IMR-90 (cell line): ENCODE measurements around the gene ARID3C. TPM values are rescaled to one million over a fixed set of nuclear protein-coding genes. Genes with fewer than 3 reads are reported as not detected.

Experiments used
- ATAC-seq: fragments of 200-7000 bp; cut with Tn5 transposase; 2 replicates; pipeline ENCODE4 v1.9.1; 2020; ENCODE audit warnings: low read depth, mild to moderate bottlenecking, moderate library complexity
- BruUV-seq: library from RNA; stranded (reverse); fragments of 400-500 nt; replicated peaks from 2 replicates; lab custom pipeline; 2021; lab: Mats Ljungman, UMichigan
- CTCF ChIA-PET: fragments of 300-600 bp; formaldehyde crosslinking; extraction: SDS; loops from one replicate; lab custom pipeline; 2021; ENCODE audit warnings: antibody characterized with exemption; lab: Yijun Ruan, JAX
- POLR2A ChIA-PET: fragments of 300-600 bp; sonication (Branson Sonifier 250); formaldehyde crosslinking; loops from one replicate; lab custom pipeline; 2022; ENCODE audit warnings: antibody characterized with exemption; ENCODE audit not compliant: unreplicated experiment; lab: Charles Lee
- DNase-seq: peaks from one replicate; pipeline ENCODE4 v3.0.0; 2013
- H2AFZ ChIP-seq: replicated peaks from 2 replicates; pipeline ENCODE3; 2013; ENCODE audit warnings: low read length, mild to moderate bottlenecking; ENCODE audit not compliant: poor library complexity
- H2AK5ac ChIP-seq: 2 replicates; pipeline ENCODE4 v1.6.1; 2013; ENCODE audit warnings: low read depth, low read length, inconsistent platforms
- H2AK9ac ChIP-seq: replicated peaks from 2 replicates; pipeline ENCODE3; 2013; ENCODE audit warnings: mild to moderate bottlenecking, low read depth, low read length, moderate library complexity; ENCODE audit not compliant: poor library complexity
- H2BK120ac ChIP-seq: 2 replicates; pipeline ENCODE4 v1.6.1; 2013; ENCODE audit warnings: low read depth, low read length, inconsistent platforms
- H2BK15ac ChIP-seq: 3 replicates; pipeline ENCODE4 v1.6.1; 2013; ENCODE audit warnings: low read depth, low read length, inconsistent platforms
- H2BK20ac ChIP-seq: 2 replicates; pipeline ENCODE4 v1.6.1; 2013; ENCODE audit warnings: low read depth, mild to moderate bottlenecking, inconsistent platforms, low read length, moderate library complexity
- H2BK5ac ChIP-seq: 2 replicates; pipeline ENCODE4 v1.6.1; 2013; ENCODE audit warnings: mild to moderate bottlenecking, low read depth, low read length, inconsistent platforms; ENCODE audit not compliant: poor library complexity, severe bottlenecking
- H3K14ac ChIP-seq: replicated peaks from 2 replicates; pipeline ENCODE4 v1.6.1; 2013; ENCODE audit warnings: low read depth, low read length, inconsistent platforms
- H3K18ac ChIP-seq: 2 replicates; pipeline ENCODE4 v1.6.1; 2013; ENCODE audit warnings: low read depth, low read length, control low read depth
- H3K23ac ChIP-seq: 2 replicates; pipeline ENCODE4 v1.6.1; 2013; ENCODE audit warnings: low read depth, low read length, inconsistent platforms
- H3K27ac ChIP-seq: 2 replicates; pipeline ENCODE4 v1.5.1; 2013; ENCODE audit warnings: mild to moderate bottlenecking, control low read depth, low read length; ENCODE audit not compliant: insufficient read depth
- H3K27me3 ChIP-seq: 2 replicates; pipeline ENCODE4 v1.6.1; 2013; ENCODE audit warnings: low read length; ENCODE audit not compliant: control insufficient read depth, insufficient read depth
- H3K36me3 ChIP-seq: 2 replicates; pipeline ENCODE4 v1.6.1; 2013; ENCODE audit warnings: low read length, mixed read lengths; ENCODE audit not compliant: control insufficient read depth, insufficient read depth
- H3K4ac ChIP-seq: 2 replicates; pipeline ENCODE4 v1.6.1; 2013; ENCODE audit warnings: low read depth, low read length, inconsistent platforms
- H3K4me1 ChIP-seq: 2 replicates; pipeline ENCODE4 v1.6.1; 2013; ENCODE audit warnings: low read length, mixed read lengths; ENCODE audit not compliant: control insufficient read depth, insufficient read depth
- H3K4me2 ChIP-seq: 2 replicates; pipeline ENCODE4 v1.6.1; 2013; ENCODE audit warnings: low read depth, mild to moderate bottlenecking, control low read depth, low read length, moderate library complexity
- H3K4me3 ChIP-seq: 2 replicates; pipeline ENCODE4 v1.5.1; 2013; ENCODE audit warnings: low read depth, mild to moderate bottlenecking, control low read depth, low read length, moderate library complexity; ENCODE audit not compliant: insufficient read depth
- H3K56ac ChIP-seq: 2 replicates; pipeline ENCODE4 v1.6.1; 2013; ENCODE audit warnings: low read length, inconsistent platforms; ENCODE audit not compliant: insufficient read depth; ENCODE audit errors: extremely low read depth
- H3K79me1 ChIP-seq, 2 experiments: 2 replicates each; pipeline ENCODE4 v1.6.1; 2013; ENCODE audit warnings: low read length in 2 of 2, inconsistent platforms in 1 of 2, low read depth in 1 of 2
- H3K9ac ChIP-seq: 2 replicates; pipeline ENCODE4 v1.6.1; 2013; ENCODE audit warnings: low read depth, low read length, control low read depth
- H3K9me1 ChIP-seq: 2 replicates; pipeline ENCODE4 v1.6.1; 2013; ENCODE audit warnings: low read length, inconsistent platforms; ENCODE audit not compliant: insufficient read depth
- H3K9me3 ChIP-seq: 2 replicates; pipeline ENCODE4 v1.6.1; 2013; ENCODE audit warnings: low read length; ENCODE audit not compliant: control insufficient read depth, insufficient read depth
- H4K20me1 ChIP-seq: 2 replicates; pipeline ENCODE4 v1.6.1; 2013; ENCODE audit warnings: low read length, inconsistent platforms; ENCODE audit not compliant: insufficient read depth
- H4K5ac ChIP-seq: 2 replicates; pipeline ENCODE4 v1.6.1; 2013; ENCODE audit warnings: mild to moderate bottlenecking, low read depth, low read length, control low read depth
- H4K8ac ChIP-seq, 2 experiments: 2 replicates each; pipeline ENCODE4 v1.6.1; 2013; ENCODE audit warnings: low read depth in 2 of 2, low read length in 2 of 2, control low read depth in 1 of 2, inconsistent platforms in 1 of 2
- H4K91ac ChIP-seq: 2 replicates; pipeline ENCODE4 v1.6.1; 2013; ENCODE audit warnings: low read depth, low read length, inconsistent platforms; ENCODE audit not compliant: insufficient read depth
- CEBPB ChIP-seq: IDR thresholded peaks from 2 replicates; pipeline ENCODE4 v1.6.1; 2012; ENCODE audit warnings: low read depth, low read length, improper control_type of control experiment
- CHD1 ChIP-seq: IDR thresholded peaks from 2 replicates; pipeline ENCODE4 v1.6.1; 2012; ENCODE audit warnings: low read depth, low read length, improper control_type of control experiment
- FOS ChIP-seq: fragments of 150-350 bp; IDR thresholded peaks from 2 replicates; pipeline ENCODE4 v1.6.1; 2016; ENCODE audit warnings: low read depth, low read length
- MAZ ChIP-seq: IDR thresholded peaks from 2 replicates; pipeline ENCODE4 v1.6.1; 2012; ENCODE audit warnings: low read depth, mild to moderate bottlenecking, low read length, improper control_type of control experiment, moderate library complexity, borderline replicate concordance
- POLR2A ChIP-seq: IDR thresholded peaks from 2 replicates; pipeline ENCODE4 v1.6.1; 2012; ENCODE audit warnings: mild to moderate bottlenecking, low read depth, low read length
- RAD21 ChIP-seq: IDR thresholded peaks from 2 replicates; pipeline ENCODE4 v1.6.1; 2012; ENCODE audit warnings: low read length, improper control_type of control experiment
- RFX5 ChIP-seq: IDR thresholded peaks from 2 replicates; pipeline ENCODE4 v1.8.0; 2012; ENCODE audit warnings: low read depth, mild to moderate bottlenecking, low read length, moderate library complexity
- WGBS, 2 experiments: methylation state at CpG; one replicate each; pipeline versions ENCODE4 v1.1.5 to v1.1.7; 2013; ENCODE audit warnings: missing lambda C conversion rate in 2 of 2; ENCODE audit not compliant: insufficient read length in 1 of 2; ENCODE audit errors: extremely low coverage in 2 of 2; 5-methylcytosine and 5-hydroxymethylcytosine counted together
- dilution Hi-C: fragments of 300-500 bp; cut with HindIII; formaldehyde crosslinking; loops from one replicate; pipeline ENCODE4 v1.14.3; 2018; ENCODE audit warnings: low sequenced_read_pairs; ENCODE audit not compliant: unreplicated experiment
- in situ Hi-C: fragments of 300-500 bp; cut with MboI; formaldehyde crosslinking; loops from 3 replicates; pipeline ENCODE4 v1.14.3; 2019; ENCODE audit warnings: low sequenced_read_pairs, inconsistent platforms, mixed read lengths
- intact Hi-C: fragments of 100-400 bp; cut with micrococcal nuclease; formaldehyde crosslinking; loops from 2 replicates; pipeline ENCODE4 v1.10.0; 2022
- polyA plus RNA-seq, 3 experiments: library from polyadenylated mRNA; depleted of rRNA; stranded (reverse); fragments of >200 nt; gene quantifications; 2 replicates each; pipeline ENCODE4 v1.2.3, GENCODE V29; 2012; ENCODE audit warnings: low replicate concordance in 1 of 3
- total RNA-seq: library from RNA; depleted of rRNA; stranded (reverse); fragments of >200 nt; gene quantifications from 2 replicates; pipeline ENCODE4 v1.2.3, GENCODE V29; 2012
- TF ChIP-seq, protein P1 (sequence below): fragments of 150-350 bp; IDR thresholded peaks from 2 replicates; pipeline ENCODE4 v1.6.1; 2017; ENCODE audit warnings: mild to moderate bottlenecking, antibody characterized with exemption, low read length, low read depth

The ARID3C gene
- total and polyA plus RNA-seq, 2 of the 4 experiments (the other 2 are of a cell fraction), result 0.07 TPM; not detected in 1

DNA sequence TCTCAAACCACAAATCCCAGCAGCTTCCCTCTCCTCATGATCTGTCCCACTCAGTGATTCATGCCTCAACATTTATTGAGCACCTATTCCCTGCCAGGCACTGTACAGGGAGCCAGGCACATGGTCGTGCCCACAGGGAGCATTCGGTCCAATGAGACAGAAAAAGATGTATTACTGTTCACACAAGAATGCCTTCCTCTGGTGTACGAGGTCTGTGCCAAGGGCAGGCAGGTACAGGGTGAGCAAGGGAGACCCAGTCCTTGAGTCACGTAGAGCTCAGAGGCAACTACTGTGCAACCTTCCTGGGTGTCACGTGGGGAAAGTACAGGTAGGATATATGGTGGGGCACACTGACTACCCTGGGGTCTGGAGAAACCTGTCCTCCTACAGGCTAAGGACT lies 43.9 kb downstream of the ARID3C start:
- CTCF ChIA-PET, result no interaction called here
- Histone ChIP-seq H3K27me3 (peaks cover 94% of the 10 kb centered on the region), H2AK5ac (no peak overlapping the region)

More for the DNA sequence above, 43.9 kb downstream of the ARID3C start:
- WGBS, 2 experiments, result 80% methylated on average over 1 of the region's 5 CpGs; no CpG with 5 or more reads in 1 of the 2 experiments
- TF ChIP-seq RFX5, result no peak
- no peak for TF ChIP-seq MAZ
- no peak for TF ChIP-seq POLR2A
- no peak for TF ChIP-seq FOS
- TF ChIP-seq, protein P1, sequence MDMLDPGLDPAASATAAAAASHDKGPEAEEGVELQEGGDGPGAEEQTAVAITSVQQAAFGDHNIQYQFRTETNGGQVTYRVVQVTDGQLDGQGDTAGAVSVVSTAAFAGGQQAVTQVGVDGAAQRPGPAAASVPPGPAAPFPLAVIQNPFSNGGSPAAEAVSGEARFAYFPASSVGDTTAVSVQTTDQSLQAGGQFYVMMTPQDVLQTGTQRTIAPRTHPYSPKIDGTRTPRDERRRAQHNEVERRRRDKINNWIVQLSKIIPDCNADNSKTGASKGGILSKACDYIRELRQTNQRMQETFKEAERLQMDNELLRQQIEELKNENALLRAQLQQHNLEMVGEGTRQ, result no peak
- TF ChIP-seq RAD21, result no peak
- TF ChIP-seq CHD1, result no peak
- TF ChIP-seq CEBPB, result no peak
- H4K8ac ChIP-seq, result no peak overlapping the region
- no TSS peak for BruUV-seq
- H4K91ac ChIP-seq, result no peak overlapping the region
- dilution Hi-C loops, result no loop called here
- no peak overlapping the region for H3K18ac ChIP-seq
- H2BK20ac ChIP-seq, result no peak overlapping the region
- no peak overlapping the region for H3K27ac ChIP-seq
- no peak overlapping the region for H3K14ac ChIP-seq
- no peak for ATAC-seq
- no peak overlapping the region for H3K23ac ChIP-seq
- H2BK15ac ChIP-seq, result no peak overlapping the region
- no peak overlapping the region for H3K9ac ChIP-seq
- no peak overlapping the region for H4K5ac ChIP-seq
- intact Hi-C loops, result no loop called here
- H3K4me1 ChIP-seq, result no peaks in the 10 kb centered on the region; the same call in 1 of the 2 replicates
- H3K36me3 ChIP-seq, result no peaks in the 10 kb centered on the region
- no peak overlapping the region for H2BK5ac ChIP-seq
- H3K4me3 ChIP-seq, result no peak overlapping the region
- H2AFZ ChIP-seq, result no peak overlapping the region
- H2BK120ac ChIP-seq, result no peak overlapping the region
- H3K9me1 ChIP-seq, result no peaks in the 10 kb centered on the region; the same call in 1 of the 2 replicates
- DNase-seq, result no peak
- H3K4ac ChIP-seq, result no peak overlapping the region
- H3K9me3 ChIP-seq, result no peaks in the 10 kb centered on the region
- no peak overlapping the region for H3K4me2 ChIP-seq
- peaks cover 5% of the 10 kb centered on the region for H4K20me1 ChIP-seq
- in situ Hi-C loops, result no loop called here
- no peak overlapping the region for H3K56ac ChIP-seq
- H2AK9ac ChIP-seq, result no peak overlapping the region
- POLR2A ChIA-PET, result interaction anchor here (0.6 kb wide), 1 partner anchor 911 kb away, joined by 4 read pairs; no protein-coding TSS in a partner anchor
- no peaks in the 10 kb centered on the region for H3K79me1 ChIP-seq
